Measurements from ENCODE around the gene PHRF1.

- TF ChIP-seq CTCF (IDR thresholded peaks at IDR 0.05) (no peak), POLR2AphosphoS5 (IDR thresholded peaks at IDR 0.05) (peak in 1 of 2 donors; percentile 71), POLR2A (IDR thresholded peaks at IDR 0.05) (peak in 3 of 4 donors; percentile 59 to 81 (median 63)), EP300 (IDR thresholded peaks at IDR 0.05) (no peak)
Measured at GRCh38 chr11:535519-536454, 40.5 kb upstream of the PHRF1 start, which contains the start of gene HRAS.

Data from upper lobe of left lung (tissue), 4 donors.